Neural progenitor cell (in vitro differentiated cells): ENCODE measurements around the gene GPR156.

Source experiments
- CTCF ChIP-seq: fragments of 200-600 bp; sonication (generic); IDR thresholded peaks from 2 replicates; pipeline ENCODE4 v1.5.1; 2017; ENCODE audit warnings: antibody characterized with exemption, mild to moderate bottlenecking
- EZH2phosphoT487 ChIP-seq: fragments of 200-600 bp; sonication (generic); IDR thresholded peaks from 2 replicates; pipeline ENCODE4 v1.6.1; 2017; ENCODE audit warnings: antibody characterized with exemption

- no peak for TF ChIP-seq CTCF
- TF ChIP-seq EZH2phosphoT487 = no peak
Measured at GRCh38 chr3:120274739-120275167, 10.3 kb downstream of the GPR156 start.
